Thyroid gland (tissue), 4 donors: ENCODE data around the gene STRIP2. TPM values are rescaled to one million over a fixed set of nuclear protein-coding genes. Genes with fewer than 3 reads are reported as not detected.
A peak's percentile ranks its signal among the peaks of the same experiment; 100 is the strongest.

Experiments used
- DNase-seq, 2 donors: peaks; one replicate each; pipeline ENCODE4 v3.0.0-alpha.2; 2019
- H3K27ac ChIP-seq, 3 donors: fragments of 200-600 bp; sonication (generic); 1 replicate in 2 of 3; 2 replicates in 1 of 3; pipeline ENCODE4 v1.5.1; 2016 to 2019; ENCODE audit warnings: mild to moderate bottlenecking in 1 of 3, moderate library complexity in 1 of 3
- H3K27me3 ChIP-seq: fragments of 200-600 bp; sonication (generic); one replicate; pipeline ENCODE4 v1.5.1; 2019
- H3K36me3 ChIP-seq, 2 donors: fragments of 200-600 bp; sonication (generic); one replicate each; pipeline ENCODE4 v1.5.1; 2016 to 2019
- H3K4me1 ChIP-seq, 2 donors: fragments of 200-600 bp; sonication (generic); one replicate each; pipeline ENCODE4 v1.5.1; 2017 to 2019
- H3K4me3 ChIP-seq, 3 donors: fragments of 200-600 bp; sonication (generic); replicated peaks in 1 of 3; 1 replicate in 2 of 3; 2 replicates in 1 of 3; pipeline ENCODE4 v1.5.1; 2016; ENCODE audit warnings: mild to moderate bottlenecking in 1 of 3
- H3K9me3 ChIP-seq: fragments of 200-600 bp; sonication (generic); one replicate; pipeline ENCODE4 v1.5.1; 2017
- POLR2A ChIP-seq, 2 donors: fragments of 450-650 bp; IDR thresholded peaks; one replicate each; pipeline ENCODE4 v1.6.1; 2017; ENCODE audit warnings: antibody characterized with exemption in 2 of 2, mild to moderate bottlenecking in 2 of 2, moderate library complexity in 1 of 2
- WGBS, 2 donors: methylation state at CpG; one replicate each; pipeline ENCODE4 v1.1.5; 2017; 5-methylcytosine and 5-hydroxymethylcytosine counted together
- intact Hi-C: fragments of 100-400 bp; cut with DNase I; formaldehyde crosslinking; loops from one replicate; pipeline ENCODE4 v1.15.1; 2023
- total RNA-seq, 4 donors: library from RNA; depleted of rRNA; stranded (reverse); fragments of >200 nt; gene quantifications; one replicate each; pipeline ENCODE4 v1.2.3, GENCODE V29; 2016
- TF ChIP-seq, protein P1 (sequence below), 6 experiments: fragments of 200-600 bp in 3 of 6; fragments of 450-650 bp in 3 of 6; sonication (generic) in 3 of 6; IDR thresholded peaks; one replicate each; pipeline ENCODE4 v1.5.1; 2016 to 2019; ENCODE audit warnings: antibody characterized with exemption in 6 of 6, mild to moderate bottlenecking in 2 of 6, inconsistent platforms in 1 of 6, moderate library complexity in 1 of 6

STRIP2 gene
- total RNA-seq, 4 donors from 2014 or later, result 0.22 to 0.94 (median 0.54) TPM

DNA sequence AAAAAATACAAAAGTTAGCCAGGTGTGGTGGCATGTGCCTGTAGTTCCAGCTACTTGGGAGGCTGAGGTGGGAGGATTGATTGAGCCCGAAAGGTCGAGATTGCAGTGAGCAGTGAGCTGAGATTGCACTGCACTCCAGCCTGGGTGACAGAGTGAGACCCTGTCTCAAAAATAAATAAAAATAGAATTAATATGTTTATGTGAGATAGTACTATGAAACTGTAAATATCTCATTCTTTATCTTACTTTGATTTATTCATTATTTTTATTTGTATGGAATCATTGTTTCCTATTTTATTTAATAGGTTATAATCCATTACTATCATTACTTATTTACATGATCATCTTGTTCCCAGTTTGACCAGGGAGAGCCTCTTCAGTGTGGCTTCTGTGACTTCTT, 41.0 kb upstream of the STRIP2 start:
- H3K4me1 ChIP-seq, result peaks cover 0 to 6% of the 10 kb centered on the region in 2 donors
- intact Hi-C loops, result no loop called here
- H3K4me3 ChIP-seq, result no peak overlapping the region
- no peak for DNase-seq
- no peaks in the 10 kb centered on the region for H3K9me3 ChIP-seq
- no peaks in the 10 kb centered on the region for H3K27me3 ChIP-seq
- WGBS, 2 donors, result 97% methylated on average over 2 of the region's 2 CpGs
- no peak overlapping the region for H3K27ac ChIP-seq
- TF ChIP-seq, protein P1, sequence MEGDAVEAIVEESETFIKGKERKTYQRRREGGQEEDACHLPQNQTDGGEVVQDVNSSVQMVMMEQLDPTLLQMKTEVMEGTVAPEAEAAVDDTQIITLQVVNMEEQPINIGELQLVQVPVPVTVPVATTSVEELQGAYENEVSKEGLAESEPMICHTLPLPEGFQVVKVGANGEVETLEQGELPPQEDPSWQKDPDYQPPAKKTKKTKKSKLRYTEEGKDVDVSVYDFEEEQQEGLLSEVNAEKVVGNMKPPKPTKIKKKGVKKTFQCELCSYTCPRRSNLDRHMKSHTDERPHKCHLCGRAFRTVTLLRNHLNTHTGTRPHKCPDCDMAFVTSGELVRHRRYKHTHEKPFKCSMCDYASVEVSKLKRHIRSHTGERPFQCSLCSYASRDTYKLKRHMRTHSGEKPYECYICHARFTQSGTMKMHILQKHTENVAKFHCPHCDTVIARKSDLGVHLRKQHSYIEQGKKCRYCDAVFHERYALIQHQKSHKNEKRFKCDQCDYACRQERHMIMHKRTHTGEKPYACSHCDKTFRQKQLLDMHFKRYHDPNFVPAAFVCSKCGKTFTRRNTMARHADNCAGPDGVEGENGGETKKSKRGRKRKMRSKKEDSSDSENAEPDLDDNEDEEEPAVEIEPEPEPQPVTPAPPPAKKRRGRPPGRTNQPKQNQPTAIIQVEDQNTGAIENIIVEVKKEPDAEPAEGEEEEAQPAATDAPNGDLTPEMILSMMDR (IDR thresholded peaks at IDR 0.05), result no peak
- no peak for TF ChIP-seq POLR2A (IDR thresholded peaks at IDR 0.05)
- peaks cover 5 to 14% of the 10 kb centered on the region in 2 donors for H3K36me3 ChIP-seq

DNA sequence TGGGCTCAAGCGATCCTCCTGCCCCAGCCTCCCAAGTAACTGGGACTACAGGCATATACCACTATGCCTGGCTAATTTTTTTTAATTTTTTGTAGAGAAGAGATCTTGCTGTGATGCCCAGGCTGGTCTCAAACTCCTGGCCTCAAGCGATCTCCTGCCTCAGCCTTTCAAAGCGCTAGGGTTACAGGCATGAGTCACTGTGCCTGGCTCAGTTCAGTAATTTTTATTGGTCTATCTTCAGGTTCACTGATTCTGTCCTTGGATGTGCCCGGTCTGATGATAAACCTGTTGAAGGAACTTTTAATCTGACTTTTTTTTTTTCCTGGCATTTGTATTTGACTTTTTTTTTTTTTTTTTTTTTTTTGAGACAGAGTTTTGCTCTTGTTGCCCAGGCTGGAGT, 40.1 kb upstream of the STRIP2 start:
- intact Hi-C loops, result no loop called here
- Histone ChIP-seq H3K4me3 (no peak overlapping the region), H3K36me3 (peaks cover 5 to 14% of the 10 kb centered on the region in 2 donors), H3K27ac (no peak overlapping the region), H3K27me3 (no peaks in the 10 kb centered on the region), H3K4me1 (peaks cover 0 to 6% of the 10 kb centered on the region in 2 donors), H3K9me3 (no peaks in the 10 kb centered on the region)
- TF ChIP-seq, protein P1 (IDR thresholded peaks at IDR 0.05), result no peak
- no peak for TF ChIP-seq POLR2A (IDR thresholded peaks at IDR 0.05)
- no peak for DNase-seq
- WGBS, 2 donors, result 90 to 91% methylated on average over 4 of the region's 4 CpGs

DNA sequence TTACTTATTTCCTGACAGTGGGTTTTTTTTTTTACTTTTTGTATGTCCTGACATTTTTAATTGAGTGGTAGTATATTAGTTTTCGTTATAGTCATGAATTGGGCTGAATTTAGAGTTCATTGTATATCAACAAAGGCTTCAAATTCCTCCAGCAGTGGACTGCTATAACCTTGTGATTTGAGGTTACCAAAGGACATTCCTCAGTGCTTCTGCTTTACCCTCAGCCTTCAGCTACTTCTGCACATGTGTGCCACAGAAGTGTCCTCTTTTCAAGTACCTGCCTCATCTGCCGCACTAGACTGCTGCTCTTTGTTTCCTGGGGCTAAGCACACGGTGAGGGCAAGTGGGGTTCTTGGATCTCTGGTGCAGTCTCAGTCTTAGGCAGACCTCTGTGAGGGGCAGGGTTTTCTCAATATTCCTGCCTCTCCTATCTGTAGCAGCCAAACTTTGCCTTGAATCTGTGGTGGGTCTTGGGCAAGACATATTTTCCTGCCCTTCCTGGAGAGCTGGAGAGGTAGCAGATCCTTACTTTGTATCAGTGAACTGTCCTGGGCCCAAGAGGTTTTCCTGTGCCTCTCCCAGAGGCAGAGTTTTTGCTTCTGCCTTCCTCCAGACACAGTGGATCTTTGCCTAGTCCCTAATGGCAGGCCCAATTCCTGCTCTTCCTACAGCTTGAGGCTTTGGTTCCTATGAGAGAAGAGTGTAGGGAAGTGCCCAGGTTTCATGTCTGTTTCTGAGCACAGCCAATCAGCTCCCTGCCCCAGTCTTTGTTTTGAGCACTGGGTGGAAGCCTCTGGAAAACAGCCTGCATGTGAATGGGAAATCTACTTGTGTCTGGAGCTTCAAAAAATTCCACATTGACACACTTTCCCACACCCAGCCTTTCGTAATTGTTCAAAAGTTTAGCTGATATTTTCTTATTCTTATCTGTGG, 39.0 kb upstream of the STRIP2 start:
- H3K4me1 ChIP-seq, result peaks cover 0 to 6% of the 10 kb centered on the region in 2 donors
- DNase-seq, result no peak

DNA sequence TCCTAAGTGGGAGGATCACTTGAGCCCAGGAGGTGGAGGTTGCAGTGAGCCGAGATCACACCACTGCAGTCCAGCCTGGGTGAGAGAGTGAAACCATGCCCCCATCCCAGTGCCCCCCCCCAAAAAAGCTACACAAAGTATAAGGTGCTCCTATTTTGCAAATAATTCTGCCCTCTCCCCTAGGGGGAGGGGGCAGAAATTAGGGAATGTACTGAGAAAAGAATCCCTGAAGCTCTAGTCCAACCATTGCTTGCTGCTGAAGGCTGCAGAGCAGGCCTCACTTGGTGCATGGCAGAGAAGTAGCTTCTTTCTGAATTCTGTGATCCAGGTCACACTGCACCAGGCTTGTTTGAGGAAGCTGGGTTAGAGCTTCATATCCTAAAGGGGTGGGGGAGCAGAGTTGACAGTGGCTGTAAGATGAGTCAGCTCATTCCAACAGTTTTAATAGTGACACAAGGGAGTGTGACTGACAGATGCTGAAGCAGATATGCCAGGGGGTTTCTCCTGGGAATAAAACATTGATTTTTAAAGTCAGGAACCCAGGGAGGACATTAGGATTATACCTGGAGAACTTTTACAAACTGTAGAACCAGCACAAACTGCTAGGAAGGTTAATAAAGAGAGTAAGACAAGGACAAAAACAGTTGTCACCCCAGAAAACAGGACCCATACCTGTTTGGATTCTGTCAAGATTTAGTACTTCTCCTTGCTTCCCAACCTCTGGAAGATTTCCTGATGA, 32.8 kb upstream of the STRIP2 start:
- DNase-seq, result no peak
- Histone ChIP-seq H3K9me3 (no peaks in the 10 kb centered on the region), H3K27ac (no peak overlapping the region), H3K27me3 (no peaks in the 10 kb centered on the region), H3K4me3 (no peak overlapping the region), H3K4me1 (no peaks in the 10 kb centered on the region), H3K36me3 (peaks cover 4 to 21% of the 10 kb centered on the region in 2 donors)
- intact Hi-C loops, result no loop called here
- 92 to 100% methylated on average over 1 of the region's 1 CpG for WGBS, 2 donors
- TF ChIP-seq POLR2A (IDR thresholded peaks at IDR 0.05), result no peak
- TF ChIP-seq, protein P1 (IDR thresholded peaks at IDR 0.05), result no peak

More for the DNA sequence above, 39.0 kb upstream of the STRIP2 start:
- peak overlapping the region in 1 of 3 donors; percentile 10 for H3K27ac ChIP-seq
- WGBS, 2 donors, result 72 to 83% methylated on average over 4 of the region's 4 CpGs
- no peak overlapping the region for H3K4me3 ChIP-seq
- intact Hi-C loops, result no loop called here
- peaks cover 4 to 6% of the 10 kb centered on the region in 2 donors for H3K36me3 ChIP-seq
- no peak for TF ChIP-seq POLR2A (IDR thresholded peaks at IDR 0.05)
- TF ChIP-seq, protein P1 (IDR thresholded peaks at IDR 0.05), result no peak
- H3K9me3 ChIP-seq, result no peaks in the 10 kb centered on the region
- no peaks in the 10 kb centered on the region for H3K27me3 ChIP-seq
